Activated CD4-positive, alpha-beta T cell treated with anti-CD3 and anti-CD28 coated beads for 24 hours (primary cell): ENCODE data around the gene ZBTB7B.
"Not testable (repeated sequence)": the region's sequence is repeated elsewhere in the genome, so short reads cannot be mapped to it uniquely, and the experiment has no call there.

Experiments used
- DNase-seq, 2 donors: peaks; one replicate each; pipeline ENCODE4 v3.0.0-alpha.2; 2020; ENCODE audit warnings: low read depth in 2 of 2

The ZBTB7B gene

DNA sequence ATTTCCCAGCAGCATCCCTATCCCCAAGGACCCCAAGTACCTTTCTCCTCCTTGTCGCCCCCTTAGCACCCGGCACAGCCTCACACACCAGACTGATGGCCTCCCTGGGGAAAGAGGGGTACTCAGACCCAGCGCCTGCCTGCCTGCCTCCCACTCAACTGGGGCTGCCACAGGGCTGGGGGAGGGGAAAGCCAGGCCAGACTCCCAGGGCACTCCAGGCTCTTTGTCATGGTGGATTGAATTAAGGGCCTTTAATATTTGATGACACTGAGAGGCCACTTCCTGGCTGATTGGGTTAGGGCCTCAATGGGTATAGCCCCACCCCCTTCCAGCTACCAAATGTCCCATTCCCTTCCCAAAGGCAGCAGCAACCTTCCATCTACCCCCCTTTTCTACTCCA is 33.9 kb upstream of the ZBTB7B start:
- DNase-seq = no peak

DNA sequence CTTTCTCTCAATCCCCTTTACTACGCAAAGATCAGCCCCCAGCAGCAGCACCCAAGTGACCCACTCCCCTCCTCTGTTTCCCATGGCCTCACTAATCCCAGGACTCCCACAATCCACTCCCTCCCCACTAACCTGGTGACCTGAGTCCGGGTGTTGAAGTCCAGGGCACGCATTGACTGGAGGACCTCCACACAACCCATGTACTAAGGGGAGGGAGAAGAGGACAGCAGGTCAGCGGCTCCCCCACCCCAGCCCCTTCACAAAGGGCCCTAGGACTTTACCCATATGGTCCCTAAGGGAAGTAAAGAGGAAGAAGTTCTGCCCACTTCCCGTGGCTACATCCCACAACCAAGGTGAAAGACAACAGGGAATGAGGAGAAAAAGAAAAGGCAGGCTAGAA is 33.4 kb upstream of the ZBTB7B start:
- no peak for DNase-seq

GRCh38 chr1:154969860-154970452 is 32.6 kb upstream of the ZBTB7B start:
- DNase-seq = no peak

GRCh38 chr1:154970631-154971340 is 31.8 kb upstream of the ZBTB7B start, which contains the start of gene SHC1:
SHC1 (minus strand) TSS chr1:154970747; CDS start chr1:154970526, 221 bp downstream.
- peak in 1 of 2 donors; percentile 38 for DNase-seq

DNA sequence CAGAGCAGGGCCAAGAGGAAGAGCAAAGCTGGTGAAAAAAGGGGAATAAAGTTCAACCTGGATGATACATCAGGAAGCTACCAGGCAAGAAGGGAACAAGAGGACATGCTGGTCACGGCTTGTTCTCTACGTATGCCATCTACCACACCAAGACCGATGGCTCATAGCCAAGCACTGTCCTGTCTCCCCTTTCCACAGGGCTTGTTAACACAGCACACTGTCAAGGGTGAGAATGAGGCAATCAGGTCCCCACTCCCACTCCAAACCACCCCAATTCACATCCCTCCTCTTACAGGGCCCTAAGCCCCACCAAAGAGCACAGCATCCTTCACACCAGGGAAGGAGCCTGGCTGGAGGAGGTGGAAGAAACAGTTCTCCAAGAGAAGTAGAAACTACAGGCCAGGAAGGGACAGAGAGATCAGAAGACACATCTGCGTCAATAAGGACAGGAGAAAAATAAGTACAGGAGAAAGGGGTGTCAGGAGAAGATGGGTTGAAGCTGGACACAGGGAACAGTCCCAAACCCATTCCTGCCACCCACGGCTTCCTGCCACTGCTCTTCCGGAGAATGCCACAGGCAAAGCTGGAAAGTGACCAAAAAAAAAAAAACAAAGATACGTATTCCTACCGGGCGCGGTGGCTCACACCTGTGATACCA is 31.1 kb upstream of the ZBTB7B start:
- no peak for DNase-seq

GRCh38 chr1:154972213-154972516 is 30.4 kb upstream of the ZBTB7B start:
- no peak for DNase-seq

- no peak for DNase-seq
Measured at GRCh38 chr1:154972517-154973343, 29.9 kb upstream of the ZBTB7B start.

GRCh38 chr1:154973344-154974101 is 29.1 kb upstream of the ZBTB7B start:
- peak; percentile 89 to 97 for DNase-seq

DNA sequence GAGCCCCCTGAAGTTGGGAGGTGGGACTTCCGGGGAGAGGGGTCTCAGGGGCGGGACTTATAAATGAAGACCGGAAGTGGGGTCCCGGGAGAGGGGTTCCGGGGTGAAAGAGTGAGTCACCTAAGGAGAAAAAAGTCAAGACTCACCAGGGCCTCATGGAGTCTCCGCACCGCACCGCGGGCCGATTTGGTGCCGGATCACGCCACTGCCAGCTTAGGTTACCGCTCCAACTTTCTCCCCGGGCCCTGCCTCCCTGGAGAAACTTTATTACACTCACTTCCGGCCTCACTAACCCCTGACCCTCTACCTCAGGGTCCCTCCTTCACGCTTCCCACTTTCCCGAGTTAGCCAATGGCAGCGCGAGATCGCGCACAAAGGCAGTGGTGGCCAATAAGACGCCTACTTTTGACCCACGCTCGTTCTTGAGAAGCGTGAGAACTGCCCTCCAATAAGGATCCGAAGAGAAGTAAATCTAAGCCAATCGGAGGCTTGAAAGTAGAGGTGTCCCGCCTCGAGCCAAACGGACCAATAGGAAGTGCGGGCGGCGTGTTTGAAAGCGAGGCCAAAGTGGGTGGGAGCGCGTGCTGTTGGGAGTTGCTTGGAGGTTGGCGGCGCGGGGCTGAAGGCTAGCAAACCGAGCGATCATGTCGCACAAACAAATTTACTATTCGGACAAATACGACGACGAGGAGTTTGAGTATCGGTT is 28.3 kb upstream of the ZBTB7B start, which contains the start of gene CKS1B:
Gene CKS1B (plus strand): TSS at position 580 of the 706 bp plus-strand sequence. CDS start 65 bp downstream, at position 645.
- peak; percentile 90 to 92 for DNase-seq

DNA sequence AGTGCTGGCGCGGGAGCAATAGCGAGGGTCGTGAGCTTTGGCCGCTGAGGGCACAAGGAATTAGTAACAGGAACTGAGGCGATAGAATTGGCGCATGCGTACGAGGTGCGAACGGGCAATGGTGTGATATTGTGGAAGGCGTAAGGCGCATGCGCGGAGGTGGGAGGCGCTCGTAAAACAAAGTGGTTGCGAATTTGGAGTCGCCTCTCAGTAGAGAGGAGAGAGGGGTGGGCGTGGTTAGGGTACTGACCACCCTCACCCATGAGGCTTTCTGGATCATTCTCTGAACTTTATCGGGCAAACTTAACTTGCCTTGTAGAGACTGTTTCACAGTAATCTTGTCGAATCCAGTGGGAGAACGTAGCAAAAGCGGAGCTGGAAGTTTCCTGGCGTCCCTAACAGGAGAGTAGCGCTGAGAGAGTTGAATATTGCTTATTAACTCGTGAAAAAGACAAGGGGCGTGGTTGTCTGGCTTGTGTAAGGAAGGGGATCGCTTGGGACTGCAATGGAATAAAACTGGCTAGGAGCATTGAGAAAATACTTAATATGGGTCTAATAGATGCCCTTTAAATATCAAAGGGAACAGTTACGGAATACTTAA is 27.7 kb upstream of the ZBTB7B start:
- peak; percentile 83 to 94 for DNase-seq

- DNase-seq = no peak
Measured at GRCh38 chr1:154975409-154976059, 27.1 kb upstream of the ZBTB7B start.

DNA sequence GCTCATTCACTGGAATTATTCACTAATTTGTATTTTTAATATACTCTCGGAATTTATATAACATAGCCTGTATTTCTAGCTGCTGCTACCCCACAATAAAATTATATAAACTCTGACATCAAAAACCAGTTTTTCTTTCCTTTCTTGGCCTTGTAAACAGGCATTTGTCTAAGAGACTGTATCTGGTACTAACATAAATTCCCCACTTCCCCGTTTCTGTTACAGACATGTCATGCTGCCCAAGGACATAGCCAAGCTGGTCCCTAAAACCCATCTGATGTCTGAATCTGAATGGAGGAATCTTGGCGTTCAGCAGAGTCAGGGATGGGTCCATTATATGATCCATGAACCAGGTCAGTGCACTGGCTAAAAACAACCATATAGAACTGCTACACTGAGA is 24.8 kb upstream of the ZBTB7B start:
- DNase-seq = not testable (repeated sequence)

DNA sequence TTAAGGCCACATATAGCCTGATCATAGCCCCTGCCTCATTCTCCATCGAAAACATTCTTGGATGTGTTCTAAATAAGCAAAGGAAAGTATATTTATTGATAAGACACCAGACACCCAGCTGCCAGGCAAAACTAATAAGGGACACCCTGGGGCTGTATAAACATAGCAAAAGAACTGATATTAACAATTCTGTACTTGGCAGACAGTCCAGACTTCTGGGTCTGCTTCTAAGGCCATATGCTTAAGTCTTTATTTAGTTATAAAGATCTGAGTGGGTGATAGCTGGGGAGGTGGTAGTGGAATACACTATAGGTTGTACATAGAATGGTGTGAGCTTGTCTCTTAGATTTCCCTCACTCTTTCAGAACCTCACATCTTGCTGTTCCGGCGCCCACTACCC is 24.2 kb upstream of the ZBTB7B start:
- DNase-seq = no peak

- DNase-seq = no peak
Measured at GRCh38 chr1:154982341-154982740, 20.3 kb upstream of the ZBTB7B start.

DNA sequence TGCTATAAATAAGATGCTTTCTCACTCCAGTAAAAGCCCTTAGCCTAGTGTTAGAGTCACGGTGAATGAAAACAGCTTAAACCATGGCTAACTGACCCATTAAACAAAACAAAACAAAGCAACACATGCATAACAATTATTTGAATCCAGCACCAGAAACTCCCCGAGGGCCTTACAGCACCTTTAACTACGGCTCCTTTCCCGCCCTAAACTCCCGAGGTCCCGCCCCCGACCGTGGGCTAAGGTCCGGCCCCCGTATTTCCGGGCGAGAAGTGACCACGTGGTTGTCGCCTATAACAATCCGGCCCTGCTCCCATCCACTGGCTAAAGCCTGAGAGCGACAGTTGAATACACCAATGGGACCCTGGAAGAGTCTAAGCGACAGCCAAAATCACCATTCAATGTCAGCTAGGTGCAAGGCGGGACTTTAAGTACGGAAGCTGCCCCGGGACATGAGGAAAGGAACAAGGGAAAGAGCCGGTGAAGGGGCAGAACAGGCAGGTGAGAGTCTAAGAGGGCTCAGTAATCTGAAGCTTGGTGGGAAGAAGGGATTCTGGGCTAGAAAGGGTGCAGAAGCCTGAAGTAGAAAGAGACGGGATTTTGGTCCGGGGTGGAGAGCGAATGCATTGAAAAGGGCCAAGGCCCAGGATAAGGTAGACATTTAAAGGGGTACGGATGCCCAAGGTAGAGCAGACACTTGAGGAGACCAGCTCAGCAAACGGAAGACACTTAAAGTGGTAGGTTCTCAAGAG is 19.5 kb upstream of the ZBTB7B start, which contains the start of gene FLAD1:
Gene FLAD1 (plus strand): TSS at position 448 of the 752 bp plus-strand sequence. CDS start 351 bp downstream, outside the sequence.
- peak; percentile 91 to 95 for DNase-seq

- DNase-seq = no peak
Measured at GRCh38 chr1:154983776-154984466, 18.7 kb upstream of the ZBTB7B start.

DNA sequence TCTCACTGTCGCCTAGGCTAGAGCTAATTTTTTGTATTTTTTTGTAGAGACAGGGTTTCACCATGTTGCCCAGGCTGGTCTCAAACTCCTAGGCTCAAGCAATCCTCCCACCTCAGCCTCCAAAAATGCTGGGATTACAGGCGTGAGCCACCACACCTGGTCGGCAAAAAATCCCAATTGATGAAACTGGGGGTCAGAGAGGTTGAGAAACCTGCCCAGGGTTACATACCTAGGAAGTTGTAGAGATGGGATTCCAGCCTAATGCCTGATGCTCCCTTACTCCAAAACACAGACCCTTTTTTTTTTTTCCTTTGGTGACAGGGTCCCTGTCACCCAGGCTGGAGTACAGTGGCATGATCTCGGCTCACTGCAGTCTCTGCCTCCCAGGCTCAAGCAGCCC is 15.9 kb upstream of the ZBTB7B start:
- not testable (repeated sequence) for DNase-seq

DNA sequence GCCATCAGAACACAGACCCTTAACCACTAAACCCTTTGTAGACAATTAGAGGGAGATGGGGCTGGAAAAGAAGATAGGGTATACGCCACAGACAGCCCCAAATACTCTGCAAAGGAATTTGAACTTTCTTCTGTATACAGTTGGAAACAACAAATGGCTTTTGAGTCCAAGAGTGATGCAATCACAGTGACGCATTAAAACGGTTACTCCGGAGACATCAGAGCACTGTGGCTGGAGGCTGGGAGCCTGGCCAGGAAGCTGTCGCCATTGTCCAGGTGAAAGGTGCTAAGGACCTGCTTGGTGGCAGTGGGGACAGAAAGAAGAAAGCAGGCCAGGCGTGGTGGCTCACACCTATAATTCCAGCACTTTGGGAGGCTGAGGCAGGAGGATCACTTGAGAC is 15.3 kb upstream of the ZBTB7B start:
- DNase-seq = no peak
